ENCODE measurements around the gene PEAR1. TPM values are rescaled to one million over a fixed set of nuclear protein-coding genes. Genes with fewer than 3 reads are reported as not detected.

Gene PEAR1
- total and polyA plus RNA-seq, 2 of the 8 experiments (the other 6 are each of a cell fraction or from before 2014, with no cell fraction given): 0.63 to 0.71 TPM

- no peak overlapping the region for H3K27ac ChIP-seq (ENCODE audit: low read depth, low read length)
- peaks cover 0 to 4% (median 0%) of the 10 kb centered on the region in 4 experiments; a peak in 3 of 7 replicates for H3K4me1 ChIP-seq (replicated peaks in 1 of 4; ENCODE audit: control insufficient read depth in 3 of 4, insufficient read depth in 4 of 4, low read length in 3 of 4)
- H3K9me3 ChIP-seq (ENCODE audit: insufficient read depth in 2 of 2, low read depth in 1 of 2, low read length in 1 of 2): peaks cover 0 to 4% of the 10 kb centered on the region in 2 experiments; a peak in 1 of 4 replicates
- no peak overlapping the region for H4K8ac ChIP-seq (ENCODE audit: extremely low read depth, insufficient read depth, low read length)
- H3K23ac ChIP-seq (ENCODE audit: insufficient read length): no peak overlapping the region
- H3K79me1 ChIP-seq (ENCODE audit: low read depth, low read length): no peaks in the 10 kb centered on the region
- FAIRE-seq (no peak), DNase-seq (ENCODE audit: low read depth in 1 of 2, low spot score in 2 of 2) (no peak)
- no peak overlapping the region for H2AK5ac ChIP-seq (ENCODE audit: low read depth, low read length)
- no peak overlapping the region for H4K5ac ChIP-seq (ENCODE audit: insufficient read length, low read depth, low read length)
- H3K27me3 ChIP-seq (replicated peaks in 1 of 4; ENCODE audit: control insufficient read depth in 3 of 4, extremely low read depth in 1 of 4, insufficient read depth in 3 of 4, low read length in 3 of 4): peaks cover 0 to 4% (median 0%) of the 10 kb centered on the region in 4 experiments; a peak in 4 of 7 replicates
- H4K91ac ChIP-seq (replicated peaks; ENCODE audit: insufficient read length, low read length): no peak overlapping the region
- ChIA-PET POLR2A (ENCODE audit: partially characterized antibody) (interaction anchor here (0.6 kb wide), 1 partner anchor 160 kb away, joined by 3 read pairs; no protein-coding TSS in a partner anchor), CTCF (ENCODE audit: partially characterized antibody) (interaction anchor here (0.9 to 2.4 kb wide), 4 partner anchors 9 to 19 kb away, joined by 3 to 13 read pairs (median 6); partner anchors contain the start of gene PEAR1)
- H2BK20ac ChIP-seq (ENCODE audit: low read length): no peak overlapping the region
- H3K36me3 ChIP-seq (ENCODE audit: control insufficient read depth in 2 of 4, insufficient read depth in 4 of 4, low read length in 3 of 4): no peaks in the 10 kb centered on the region
- H3K79me2 ChIP-seq (ENCODE audit: control insufficient read depth in 1 of 2, insufficient read depth in 2 of 2, low read length in 2 of 2): no peaks in the 10 kb centered on the region
- H2BK12ac ChIP-seq (ENCODE audit: low read depth, low read length): no peak overlapping the region
- H3K4ac ChIP-seq (replicated peaks; ENCODE audit: insufficient read length, low read depth, low read length): no peak overlapping the region
- no peak overlapping the region for H3K56ac ChIP-seq (replicated peaks; ENCODE audit: insufficient read length, low read depth, low read length)
- H2BK15ac ChIP-seq (ENCODE audit: low read length): no peak overlapping the region
- no peaks in the 10 kb centered on the region for H3K23me2 ChIP-seq (ENCODE audit: low read depth, low read length)
- H3K14ac ChIP-seq (ENCODE audit: insufficient read length): no peak overlapping the region
- H3K4me3 ChIP-seq (ENCODE audit: extremely low read depth in 1 of 4, insufficient read depth in 2 of 4, low read depth in 3 of 4, low read length in 4 of 4): no peak overlapping the region
- H2AFZ ChIP-seq (ENCODE audit: low read length): no peak overlapping the region
- H2BK120ac ChIP-seq (replicated peaks; ENCODE audit: low read depth, low read length): no peak overlapping the region
- H3K18ac ChIP-seq (ENCODE audit: extremely low read depth, low read length): no peak overlapping the region
- H3K4me2 ChIP-seq (ENCODE audit: insufficient read depth in 1 of 2, low read depth in 2 of 2, low read length in 2 of 2): no peak overlapping the region
- no peak overlapping the region for H2BK5ac ChIP-seq (ENCODE audit: low read depth, low read length)
- 83% methylated on average over 19 of the region's 19 CpGs; no CpG with 5 or more reads in 1 of the 2 experiments for WGBS, 2 experiments (ENCODE audit: extremely low coverage in 1 of 2, insufficient coverage in 1 of 2, insufficient read length in 1 of 2, insufficient replicate concordance in 2 of 2, low coverage in 1 of 2, low lambda C conversion rate in 2 of 2, missing lambda C conversion rate in 1 of 2)
- TF ChIP-seq KDM4A (IDR thresholded peaks at IDR 0.05; ENCODE audit: low read depth, low read length, severe bottlenecking) (no peak), USF2 (IDR thresholded peaks at IDR 0.05; ENCODE audit: low read length) (no peak), POU5F1 (IDR thresholded peaks at IDR 0.05; ENCODE audit: low read depth, low read length) (no peak), ASH2L (IDR thresholded peaks at IDR 0.05; ENCODE audit: low read length) (no peak), MAX (IDR thresholded peaks at IDR 0.05) (no peak)
- H3K9ac ChIP-seq (replicated peaks in 1 of 4; ENCODE audit: extremely low read depth in 1 of 4, low read depth in 3 of 4, low read length in 3 of 4): no peak overlapping the region
- H4K20me1 ChIP-seq (replicated peaks in 1 of 2; ENCODE audit: control insufficient read depth in 1 of 2, insufficient read depth in 2 of 2, low read length in 2 of 2): peaks cover 0 to 2% of the 10 kb centered on the region in 2 experiments
Observed at GRCh38 chr1:156904187-156904959, 10.9 kb downstream of the PEAR1 start.
